ENCODE results near the gene DOK7.

DNA sequence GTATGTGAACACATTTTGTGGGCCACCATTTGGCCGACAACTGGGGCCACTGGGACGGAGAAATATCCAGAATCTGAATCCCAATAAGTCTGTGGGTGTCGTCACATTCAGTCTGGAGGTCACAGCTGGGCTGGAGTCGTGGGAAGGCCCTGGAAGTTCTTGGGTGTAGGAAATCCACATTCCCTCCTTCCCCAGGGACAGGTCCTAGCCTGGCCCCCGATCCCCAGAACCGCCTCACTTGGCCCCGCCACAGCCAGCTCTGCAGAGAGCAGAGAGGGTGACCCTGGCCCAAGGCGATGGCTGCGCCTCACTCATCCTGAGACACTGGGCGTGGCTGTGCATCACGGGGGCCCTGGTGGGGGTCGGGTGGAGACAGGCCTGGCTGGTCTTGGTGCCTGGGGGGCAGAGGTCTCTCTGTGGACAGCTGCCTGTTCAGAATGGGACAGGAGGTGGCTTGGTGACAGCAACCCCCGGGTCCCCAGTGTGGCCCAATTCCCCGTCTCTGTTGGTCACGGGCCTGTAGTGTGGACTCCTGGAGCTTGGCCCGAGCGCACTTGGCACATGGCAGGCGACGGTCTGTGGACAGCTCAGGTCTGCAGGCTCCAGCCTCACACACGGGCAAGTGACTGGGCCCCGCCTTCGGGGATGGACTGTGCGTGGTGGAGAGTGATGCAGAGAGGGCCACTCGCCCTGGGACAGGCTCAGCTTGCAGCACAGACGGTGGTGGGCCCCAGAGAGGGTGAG is 16.4 kb downstream of the DOK7 start:
- no peak for TF ChIP-seq CTCF (IDR thresholded peaks at IDR 0.05; ENCODE audit: poor library complexity)
- TF ChIP-seq EZH2 (IDR thresholded peaks at IDR 0.05; ENCODE audit: borderline replicate concordance): no peak

All from hepatocyte (in vitro differentiated cells).